Epithelial cell of esophagus (primary cell): Measurements from ENCODE around the gene ANKRD66.
A peak's percentile ranks its signal among the peaks of the same experiment; 100 is the strongest.

Experiments
- DNase-seq: peaks from one replicate; pipeline ENCODE4 v3.0.0; 2010; ENCODE audit warnings: low read depth
- H3K4me3 ChIP-seq: 2 replicates; pipeline ENCODE4 v1.5.1; 2011; ENCODE audit warnings: mild to moderate bottlenecking, low read length, control low read depth
- TF ChIP-seq, protein P1 (sequence below): IDR thresholded peaks from 2 replicates; pipeline ENCODE4 v1.5.1; 2011; ENCODE audit warnings: low read depth, mild to moderate bottlenecking, low read length, control low read depth, inconsistent platforms; ENCODE audit not compliant: insufficient read depth; ENCODE audit errors: missing control alignments

The ANKRD66 gene

DNA sequence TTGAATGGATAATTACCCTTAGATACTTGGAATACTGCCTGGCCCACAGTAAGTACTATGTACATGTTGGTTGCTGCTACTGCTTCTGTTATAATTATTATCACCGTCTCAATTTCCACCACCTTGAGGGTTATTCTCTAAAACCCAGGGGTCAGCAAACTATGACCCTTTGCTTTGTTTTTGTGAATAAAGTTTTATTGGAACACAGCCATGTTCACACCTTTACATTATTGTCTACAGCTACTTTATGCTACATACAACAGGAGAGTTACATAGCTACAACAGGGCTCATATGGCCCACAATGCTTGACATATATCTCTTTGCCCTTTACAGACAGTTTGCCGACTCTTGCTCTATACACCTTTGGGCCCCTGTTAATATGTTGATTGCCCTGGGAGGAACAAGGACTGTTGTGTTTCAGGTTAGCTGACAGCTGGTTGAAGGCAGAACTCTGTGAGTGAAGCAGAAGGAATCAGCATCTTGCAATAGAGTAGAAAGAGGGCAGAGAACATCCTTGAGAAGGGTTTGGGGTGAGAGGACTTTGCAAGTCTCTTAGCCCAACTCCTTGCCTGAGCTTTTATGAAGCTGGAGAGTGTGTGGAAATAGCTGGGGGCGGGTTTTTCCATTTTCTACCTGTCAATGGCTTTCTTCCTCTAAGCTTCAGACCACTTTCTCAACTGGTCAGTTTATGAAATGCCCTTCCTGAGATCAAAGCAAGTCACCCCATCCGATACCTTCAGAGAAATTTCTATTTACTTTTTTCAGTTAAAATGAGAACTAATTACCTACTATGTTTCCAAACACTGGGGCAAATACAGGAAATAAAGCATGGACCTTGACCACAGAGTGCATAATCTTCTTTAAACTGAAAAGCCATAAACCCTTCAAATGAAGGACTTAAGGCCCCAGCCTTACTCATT lies 43.0 kb downstream of the ANKRD66 start:
- no peak overlapping the region for H3K4me3 ChIP-seq
- DNase-seq: no peak
- TF ChIP-seq, protein P1, sequence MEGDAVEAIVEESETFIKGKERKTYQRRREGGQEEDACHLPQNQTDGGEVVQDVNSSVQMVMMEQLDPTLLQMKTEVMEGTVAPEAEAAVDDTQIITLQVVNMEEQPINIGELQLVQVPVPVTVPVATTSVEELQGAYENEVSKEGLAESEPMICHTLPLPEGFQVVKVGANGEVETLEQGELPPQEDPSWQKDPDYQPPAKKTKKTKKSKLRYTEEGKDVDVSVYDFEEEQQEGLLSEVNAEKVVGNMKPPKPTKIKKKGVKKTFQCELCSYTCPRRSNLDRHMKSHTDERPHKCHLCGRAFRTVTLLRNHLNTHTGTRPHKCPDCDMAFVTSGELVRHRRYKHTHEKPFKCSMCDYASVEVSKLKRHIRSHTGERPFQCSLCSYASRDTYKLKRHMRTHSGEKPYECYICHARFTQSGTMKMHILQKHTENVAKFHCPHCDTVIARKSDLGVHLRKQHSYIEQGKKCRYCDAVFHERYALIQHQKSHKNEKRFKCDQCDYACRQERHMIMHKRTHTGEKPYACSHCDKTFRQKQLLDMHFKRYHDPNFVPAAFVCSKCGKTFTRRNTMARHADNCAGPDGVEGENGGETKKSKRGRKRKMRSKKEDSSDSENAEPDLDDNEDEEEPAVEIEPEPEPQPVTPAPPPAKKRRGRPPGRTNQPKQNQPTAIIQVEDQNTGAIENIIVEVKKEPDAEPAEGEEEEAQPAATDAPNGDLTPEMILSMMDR: no peak

DNA sequence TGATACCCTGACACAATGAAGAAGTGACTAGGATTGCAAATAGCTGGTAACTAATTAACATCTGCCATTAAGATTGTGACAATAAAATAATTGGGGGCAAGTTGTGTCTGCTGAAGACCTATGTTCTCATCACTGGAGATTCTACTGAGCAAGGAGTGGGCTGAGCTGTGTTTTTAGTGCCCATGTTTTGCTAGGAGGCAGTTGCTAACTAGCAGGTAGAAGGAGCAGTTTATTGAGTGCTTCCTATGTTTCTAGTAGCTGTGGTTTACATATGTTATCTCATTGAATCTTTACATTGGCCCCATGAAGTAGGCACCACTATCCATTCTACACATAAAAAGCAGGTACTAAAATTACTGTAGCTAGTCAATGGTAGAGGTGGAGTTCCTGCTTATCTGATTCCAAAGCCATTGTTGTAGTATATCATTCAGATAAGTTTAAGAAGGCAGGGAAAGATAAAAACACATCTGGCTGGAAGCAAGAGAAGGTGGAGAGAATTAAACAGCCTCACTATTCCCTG lies 43.7 kb downstream of the ANKRD66 start:
- no peak for DNase-seq
- no peak overlapping the region for H3K4me3 ChIP-seq
- TF ChIP-seq, protein P1: no peak

DNA sequence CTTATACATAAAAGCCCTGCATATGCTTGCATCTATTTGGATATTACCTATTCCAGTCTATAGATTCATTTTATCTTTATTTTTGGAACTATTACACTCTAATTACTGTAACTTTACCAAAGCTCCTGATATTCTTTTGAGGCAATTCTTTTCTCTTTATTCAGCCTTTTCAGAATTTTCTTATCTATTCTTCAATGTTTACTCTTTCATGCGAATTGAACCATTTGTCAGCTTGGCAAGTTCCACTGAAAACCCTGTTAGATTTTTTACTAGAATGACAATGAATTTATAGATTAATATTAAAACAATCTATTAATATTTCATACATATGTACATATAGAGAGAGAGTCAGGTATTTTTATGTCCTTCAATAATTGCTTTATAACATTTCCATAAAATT lies 45.9 kb downstream of the ANKRD66 start:
- H3K4me3 ChIP-seq: no peak overlapping the region
- TF ChIP-seq, protein P1: no peak
- DNase-seq: no peak

DNA sequence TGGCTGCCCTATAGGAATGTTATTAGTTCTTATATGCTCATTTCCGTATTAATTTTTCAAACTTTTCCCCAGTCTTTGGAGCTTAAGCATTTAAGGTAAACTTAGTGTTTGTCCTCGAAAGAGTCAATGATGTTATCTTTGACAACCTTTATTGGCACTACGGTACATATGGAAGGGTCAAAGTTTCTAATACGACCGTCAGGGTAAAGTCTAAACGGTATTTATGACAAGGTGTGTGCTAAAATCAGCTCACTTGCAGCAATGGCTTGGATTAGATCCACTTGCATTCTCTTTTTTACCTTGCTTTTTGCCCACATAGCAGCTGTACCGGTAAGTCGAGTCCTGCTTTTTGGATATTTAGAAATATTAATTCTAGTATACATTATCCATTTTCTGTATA lies 46.4 kb downstream of the ANKRD66 start, which contains the start of gene MEP1A:
MEP1A (plus strand) TSS at position 252 of the 400 bp plus-strand sequence; CDS start at position 262, 10 bp downstream.
- H3K4me3 ChIP-seq: no peak within 1 kb of the TSS
- DNase-seq: no peak
- TF ChIP-seq, protein P1: no peak

DNA sequence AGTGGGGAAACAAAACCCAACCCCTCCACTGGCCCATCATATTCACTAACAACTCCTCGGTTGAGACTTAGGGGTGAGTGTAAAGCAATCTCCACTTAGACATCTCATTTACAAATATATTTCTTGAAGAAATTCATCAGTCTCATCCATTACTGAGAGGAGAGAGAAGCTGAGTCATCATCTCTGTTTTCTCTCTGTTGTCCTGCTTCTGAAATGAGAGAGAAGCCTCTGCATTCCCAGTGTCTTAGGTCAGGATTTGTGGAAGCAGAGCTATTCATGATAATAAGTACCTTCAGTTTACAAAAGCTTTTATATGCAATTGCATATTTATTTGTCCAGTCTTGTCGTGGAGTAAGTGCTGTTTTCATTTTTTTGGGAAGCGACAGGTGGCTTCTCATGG lies 47.3 kb downstream of the ANKRD66 start:
- TF ChIP-seq, protein P1: no peak
- DNase-seq: peak; percentile 22

DNA sequence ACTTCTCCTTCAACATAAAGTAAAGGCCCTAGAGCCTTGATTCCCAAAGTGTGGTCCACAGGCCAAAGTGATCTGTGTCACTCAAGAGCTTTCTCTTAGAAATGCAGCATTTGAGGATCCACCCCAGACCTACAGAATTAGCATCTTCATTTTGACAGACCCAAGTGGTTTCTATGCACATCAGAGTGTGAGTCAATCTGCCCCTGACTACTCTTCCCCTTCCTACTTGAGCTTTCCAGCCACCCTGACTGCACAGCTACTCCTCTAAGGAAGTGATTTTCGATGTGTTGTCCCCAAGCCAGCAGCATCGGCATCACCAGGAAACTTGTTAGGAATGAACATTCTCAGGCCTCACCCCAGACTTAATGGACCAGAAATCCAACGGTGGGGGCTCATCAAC lies 49.1 kb downstream of the ANKRD66 start:
- H3K4me3 ChIP-seq: no peak overlapping the region
- no peak for DNase-seq
- TF ChIP-seq, protein P1: no peak

More for the DNA sequence above, 47.3 kb downstream of the ANKRD66 start:
- H3K4me3 ChIP-seq: no peak overlapping the region
